Spleen (tissue), 7 donors: ENCODE results near the gene NARF.

Experiments used
- CTCF ChIP-seq, 11 experiments: fragments of 200-600 bp in 7 of 11; fragments of 450-650 bp in 4 of 11; sonication (generic) in 4 of 11; IDR thresholded peaks in 8 of 11; conservative IDR thresholded peaks in 3 of 11; 1 replicate in 7 of 11; 2 replicates in 4 of 11; pipeline versions ENCODE4 v1.4.0 to v1.8.0; 2016 to 2021; ENCODE audit warnings: antibody characterized with exemption in 11 of 11, inconsistent platforms in 4 of 11, mild to moderate bottlenecking in 1 of 11
- POLR2AphosphoS5 ChIP-seq, 3 donors: sonication (generic); formaldehyde crosslinking; IDR thresholded peaks; one replicate each; pipeline ENCODE4 v1.5.1; 2017; ENCODE audit warnings: antibody characterized with exemption in 3 of 3
- donor health status: DM: no; HTN: no; CAD: no; lungs with moderate emphysema.
- donor health status: DM: no; HTN: no; CAD: no.
- donor health status: DM: no; HTN: no; CAD: no.

GRCh38 chr17:82495844-82496528 lies 37.4 kb downstream of the NARF start:
- TF ChIP-seq CTCF (IDR thresholded peaks at IDR 0.05 in 8 of 11, conservative IDR thresholded peaks at IDR 0.05 in 3 of 11), result peak in 1 of 11 experiments; percentile 8
- no peak for TF ChIP-seq POLR2AphosphoS5 (IDR thresholded peaks at IDR 0.05)
